ENCODE data around the gene ICA1.
A peak's percentile ranks its signal among the peaks of the same experiment; 100 is the strongest.

The ICA1 gene

GRCh38 chr7:8260871-8261694 is 884 bp downstream of the ICA1 start:
- Histone ChIP-seq H3K27ac (ENCODE audit: extremely low read depth, low read depth, low read length) (peak overlapping the region; percentile 55; the same call in 1 of the 2 replicates), H3K4me1 (ENCODE audit: control insufficient read depth, insufficient read depth, low read length) (no peaks in the 10 kb centered on the region), H3K36me3 (ENCODE audit: control insufficient read depth in 2 of 2, insufficient read depth in 1 of 2, low read length in 2 of 2) (no peaks in the 10 kb centered on the region), H3K4me3 (ENCODE audit: low read depth, low read length) (peak overlapping the region; percentile 64), H3K9me3 (ENCODE audit: control insufficient read depth, insufficient read depth, low read depth, low read length) (no peaks in the 10 kb centered on the region)
- peak; percentile 64 for TF ChIP-seq ZNF335 (tag by site-specific recombination; conservative IDR thresholded peaks at IDR 0.05)
- no peak for TF ChIP-seq KLF8 (tag by site-specific recombination; IDR thresholded peaks at IDR 0.05)
- no peak for TF ChIP-seq ZNF670 (tag by site-specific recombination; IDR thresholded peaks at IDR 0.05; ENCODE audit: low read depth)
- TF ChIP-seq, protein P1, sequence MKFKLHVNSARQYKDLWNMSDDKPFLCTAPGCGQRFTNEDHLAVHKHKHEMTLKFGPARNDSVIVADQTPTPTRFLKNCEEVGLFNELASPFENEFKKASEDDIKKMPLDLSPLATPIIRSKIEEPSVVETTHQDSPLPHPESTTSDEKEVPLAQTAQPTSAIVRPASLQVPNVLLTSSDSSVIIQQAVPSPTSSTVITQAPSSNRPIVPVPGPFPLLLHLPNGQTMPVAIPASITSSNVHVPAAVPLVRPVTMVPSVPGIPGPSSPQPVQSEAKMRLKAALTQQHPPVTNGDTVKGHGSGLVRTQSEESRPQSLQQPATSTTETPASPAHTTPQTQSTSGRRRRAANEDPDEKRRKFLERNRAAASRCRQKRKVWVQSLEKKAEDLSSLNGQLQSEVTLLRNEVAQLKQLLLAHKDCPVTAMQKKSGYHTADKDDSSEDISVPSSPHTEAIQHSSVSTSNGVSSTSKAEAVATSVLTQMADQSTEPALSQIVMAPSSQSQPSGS (tag by site-specific recombination; IDR thresholded peaks at IDR 0.05; ENCODE audit: low read depth) = no peak
- TF ChIP-seq ZSCAN23 (tag by site-specific recombination; IDR thresholded peaks at IDR 0.05) = no peak
- no peak for TF ChIP-seq ZNF488 (tag by site-specific recombination; IDR thresholded peaks at IDR 0.05)
- TF ChIP-seq ZNF423 (tag by site-specific recombination; IDR thresholded peaks at IDR 0.05) = peak; percentile 70; the same call in 1 of the 2 replicates
- no peak for TF ChIP-seq ZNF184 (tag by site-specific recombination; IDR thresholded peaks at IDR 0.05)
- no peak for TF ChIP-seq YY1 (tag by site-specific recombination; IDR thresholded peaks at IDR 0.05)
- TF ChIP-seq PATZ1 (tag by site-specific recombination; IDR thresholded peaks at IDR 0.05) = no peak
- no peak for TF ChIP-seq AEBP2 (tag by site-specific recombination; IDR thresholded peaks at IDR 0.05; ENCODE audit: borderline replicate concordance)
- TF ChIP-seq ZBTB20 (tag by site-specific recombination; IDR thresholded peaks at IDR 0.05) = peak; percentile 62; the same call in 1 of the 2 replicates
- no peak for TF ChIP-seq ZNF121 (tag by site-specific recombination; IDR thresholded peaks at IDR 0.05)
- TF ChIP-seq, protein P2, sequence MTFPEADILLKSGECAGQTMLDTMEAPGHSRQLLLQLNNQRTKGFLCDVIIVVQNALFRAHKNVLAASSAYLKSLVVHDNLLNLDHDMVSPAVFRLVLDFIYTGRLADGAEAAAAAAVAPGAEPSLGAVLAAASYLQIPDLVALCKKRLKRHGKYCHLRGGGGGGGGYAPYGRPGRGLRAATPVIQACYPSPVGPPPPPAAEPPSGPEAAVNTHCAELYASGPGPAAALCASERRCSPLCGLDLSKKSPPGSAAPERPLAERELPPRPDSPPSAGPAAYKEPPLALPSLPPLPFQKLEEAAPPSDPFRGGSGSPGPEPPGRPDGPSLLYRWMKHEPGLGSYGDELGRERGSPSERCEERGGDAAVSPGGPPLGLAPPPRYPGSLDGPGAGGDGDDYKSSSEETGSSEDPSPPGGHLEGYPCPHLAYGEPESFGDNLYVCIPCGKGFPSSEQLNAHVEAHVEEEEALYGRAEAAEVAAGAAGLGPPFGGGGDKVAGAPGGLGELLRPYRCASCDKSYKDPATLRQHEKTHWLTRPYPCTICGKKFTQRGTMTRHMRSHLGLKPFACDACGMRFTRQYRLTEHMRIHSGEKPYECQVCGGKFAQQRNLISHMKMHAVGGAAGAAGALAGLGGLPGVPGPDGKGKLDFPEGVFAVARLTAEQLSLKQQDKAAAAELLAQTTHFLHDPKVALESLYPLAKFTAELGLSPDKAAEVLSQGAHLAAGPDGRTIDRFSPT (tag by site-specific recombination; IDR thresholded peaks at IDR 0.05) = no peak
- TF ChIP-seq, protein P3, sequence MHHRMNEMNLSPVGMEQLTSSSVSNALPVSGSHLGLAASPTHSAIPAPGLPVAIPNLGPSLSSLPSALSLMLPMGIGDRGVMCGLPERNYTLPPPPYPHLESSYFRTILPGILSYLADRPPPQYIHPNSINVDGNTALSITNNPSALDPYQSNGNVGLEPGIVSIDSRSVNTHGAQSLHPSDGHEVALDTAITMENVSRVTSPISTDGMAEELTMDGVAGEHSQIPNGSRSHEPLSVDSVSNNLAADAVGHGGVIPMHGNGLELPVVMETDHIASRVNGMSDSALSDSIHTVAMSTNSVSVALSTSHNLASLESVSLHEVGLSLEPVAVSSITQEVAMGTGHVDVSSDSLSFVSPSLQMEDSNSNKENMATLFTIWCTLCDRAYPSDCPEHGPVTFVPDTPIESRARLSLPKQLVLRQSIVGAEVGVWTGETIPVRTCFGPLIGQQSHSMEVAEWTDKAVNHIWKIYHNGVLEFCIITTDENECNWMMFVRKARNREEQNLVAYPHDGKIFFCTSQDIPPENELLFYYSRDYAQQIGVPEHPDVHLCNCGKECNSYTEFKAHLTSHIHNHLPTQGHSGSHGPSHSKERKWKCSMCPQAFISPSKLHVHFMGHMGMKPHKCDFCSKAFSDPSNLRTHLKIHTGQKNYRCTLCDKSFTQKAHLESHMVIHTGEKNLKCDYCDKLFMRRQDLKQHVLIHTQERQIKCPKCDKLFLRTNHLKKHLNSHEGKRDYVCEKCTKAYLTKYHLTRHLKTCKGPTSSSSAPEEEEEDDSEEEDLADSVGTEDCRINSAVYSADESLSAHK (tag by site-specific recombination; IDR thresholded peaks at IDR 0.05) = peak; percentile 22; the same call in 1 of the 2 replicates
- no peak for TF ChIP-seq ZNF785 (tag by site-specific recombination; IDR thresholded peaks at IDR 0.05)
- TF ChIP-seq ZNF324 (tag by site-specific recombination; IDR thresholded peaks at IDR 0.05) = no peak
- TF ChIP-seq ZSCAN30 (tag by site-specific recombination; IDR thresholded peaks at IDR 0.05) = no peak
- no peak for TF ChIP-seq ZNF529 (tag by site-specific recombination; IDR thresholded peaks at IDR 0.05; ENCODE audit: insufficient replicate concordance)
- no peak for TF ChIP-seq ZNF747 (tag by site-specific recombination; IDR thresholded peaks at IDR 0.05)
- POLR2A ChIA-PET = interaction anchor here (1.0 kb wide), 1 partner anchor 35 kb away, joined by 3 read pairs; no protein-coding TSS in a partner anchor
- CTCF ChIA-PET = interaction anchor here (1.5 kb wide), 1 partner anchor 36 kb away, joined by 4 read pairs; no protein-coding TSS in a partner anchor

Data from HEK293 (cell line).